Right lobe of liver (tissue), 6 donors: ENCODE results near the gene CEP72. TPM values are rescaled to one million over a fixed set of nuclear protein-coding genes. Genes with fewer than 3 reads are reported as not detected.

Experiments used
- ATAC-seq, 4 donors: fragments of 200-7000 bp; cut with Tn5 transposase; one replicate each; pipeline ENCODE4 v1.9.1; 2020; ENCODE audit warnings: mild to moderate bottlenecking in 4 of 4, moderate library complexity in 4 of 4
- DNase-seq, 3 donors: peaks; one replicate each; pipeline ENCODE4 v3.0.0-alpha.2; 2020
- H3K27ac ChIP-seq, 3 donors: fragments of 200-600 bp; one replicate each; pipeline ENCODE4 v1.8.0; 2022
- H3K27me3 ChIP-seq, 2 donors: fragments of 200-600 bp; one replicate each; pipeline ENCODE4 v1.8.0; 2022
- H3K36me3 ChIP-seq, 4 donors: fragments of 200-600 bp; sonication (generic) in 1 of 4; one replicate each; pipeline versions ENCODE4 v1.5.1 to v1.8.0; 2017 to 2022; ENCODE audit warnings: control low read depth in 1 of 4
- H3K4me1 ChIP-seq, 4 donors: fragments of 200-600 bp; sonication (generic) in 1 of 4; one replicate each; pipeline versions ENCODE4 v1.5.1 to v1.8.0; 2017 to 2022; ENCODE audit warnings: control low read depth in 1 of 4
- H3K4me3 ChIP-seq, 3 donors: fragments of 200-600 bp; one replicate each; pipeline ENCODE4 v1.8.0; 2022
- H3K9me3 ChIP-seq, 4 donors: fragments of 200-600 bp; sonication (generic) in 1 of 4; one replicate each; pipeline versions ENCODE4 v1.5.1 to v1.8.0; 2017 to 2022; ENCODE audit warnings: control low read depth in 1 of 4
- POLR2A ChIP-seq: fragments of 450-650 bp; IDR thresholded peaks from one replicate; pipeline ENCODE4 v1.6.1; 2017; ENCODE audit warnings: antibody characterized with exemption, mild to moderate bottlenecking
- whole genome bisulfite sequencing: methylation state at CpG from one replicate; pipeline ENCODE4 v1.1.6; 2018; ENCODE audit warnings: low coverage, low lambda C conversion rate; ENCODE audit not compliant: insufficient coverage; ENCODE audit errors: missing lambda C conversion rate; 5-methylcytosine and 5-hydroxymethylcytosine counted together
- intact Hi-C, 2 donors: fragments of 100-400 bp; cut with DNase I; formaldehyde crosslinking; loops; one replicate each; pipeline versions ENCODE4 v1.11.2 to v1.14.1; 2022
- total RNA-seq, 6 experiments: library from RNA; depleted of rRNA in 2 of 6; stranded (reverse); fragments of >200 nt in 2 of 6; fragmentation: NEBNext Ultra II Directional in 3 of 6; extraction: Animal tissue kit (Norgen Biotek cat#: 25700) in 3 of 6; gene quantifications; one replicate each; pipeline versions ENCODE4 v1.1.0 to v1.2.4, GENCODE V29; 2016 to 2023
- TF ChIP-seq, protein P1 (sequence below), 4 donors: fragments of 200-600 bp in 3 of 4; fragments of 450-650 bp in 1 of 4; IDR thresholded peaks; one replicate each; pipeline versions ENCODE4 v1.5.1 to v1.8.0; 2016 to 2022; ENCODE audit warnings: antibody characterized with exemption in 4 of 4, mild to moderate bottlenecking in 2 of 4
- donor health status: DM: no; HTN: yes; CAD: no.
- donor health status: DM: no; HTN: no; CAD: no.
- donor health status: DM: no; HTN: no; CAD: no.
- donor health status: DM: no; HTN: yes; CAD: no.
- donor health status: DM: no; HTN: yes; CAD: no.

CEP72 gene
- total RNA-seq, 6 experiments from 2014 or later, result 3.4 to 6.0 (median 4.2) TPM

DNA sequence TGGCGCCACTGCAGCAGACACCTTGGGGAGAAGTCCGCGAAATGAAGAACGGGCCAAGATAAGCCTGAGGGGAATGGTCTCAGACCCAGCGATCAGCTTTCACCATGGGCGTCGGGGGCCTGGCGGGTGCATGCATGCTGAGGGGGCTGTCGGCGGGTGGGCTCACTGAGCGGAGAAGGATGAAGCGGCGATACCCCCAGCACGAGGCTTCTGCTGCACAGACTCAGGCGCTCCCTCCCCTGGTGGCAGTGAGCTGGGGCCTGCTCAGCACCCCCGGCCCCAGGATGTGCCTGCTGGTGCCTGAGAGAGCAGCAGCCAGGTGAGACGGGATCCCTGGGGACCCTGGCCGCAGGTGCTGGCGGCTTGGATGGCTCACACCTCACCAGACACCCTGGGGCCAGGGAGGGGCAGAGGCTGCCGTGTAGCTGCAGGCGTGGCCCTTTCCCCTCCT is 31.2 kb downstream of the CEP72 start:
- peak in 1 of 3 donors; percentile 12 for DNase-seq
- intact Hi-C loops, result no loop called here
- no peak for TF ChIP-seq POLR2A
- TF ChIP-seq, protein P1, sequence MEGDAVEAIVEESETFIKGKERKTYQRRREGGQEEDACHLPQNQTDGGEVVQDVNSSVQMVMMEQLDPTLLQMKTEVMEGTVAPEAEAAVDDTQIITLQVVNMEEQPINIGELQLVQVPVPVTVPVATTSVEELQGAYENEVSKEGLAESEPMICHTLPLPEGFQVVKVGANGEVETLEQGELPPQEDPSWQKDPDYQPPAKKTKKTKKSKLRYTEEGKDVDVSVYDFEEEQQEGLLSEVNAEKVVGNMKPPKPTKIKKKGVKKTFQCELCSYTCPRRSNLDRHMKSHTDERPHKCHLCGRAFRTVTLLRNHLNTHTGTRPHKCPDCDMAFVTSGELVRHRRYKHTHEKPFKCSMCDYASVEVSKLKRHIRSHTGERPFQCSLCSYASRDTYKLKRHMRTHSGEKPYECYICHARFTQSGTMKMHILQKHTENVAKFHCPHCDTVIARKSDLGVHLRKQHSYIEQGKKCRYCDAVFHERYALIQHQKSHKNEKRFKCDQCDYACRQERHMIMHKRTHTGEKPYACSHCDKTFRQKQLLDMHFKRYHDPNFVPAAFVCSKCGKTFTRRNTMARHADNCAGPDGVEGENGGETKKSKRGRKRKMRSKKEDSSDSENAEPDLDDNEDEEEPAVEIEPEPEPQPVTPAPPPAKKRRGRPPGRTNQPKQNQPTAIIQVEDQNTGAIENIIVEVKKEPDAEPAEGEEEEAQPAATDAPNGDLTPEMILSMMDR (IDR thresholded peaks at IDR 0.05), result no peak
- Histone ChIP-seq H3K9me3 (no peaks in the 10 kb centered on the region), H3K27me3 (no peaks in the 10 kb centered on the region), H3K4me3 (no peak overlapping the region), H3K4me1 (no peaks in the 10 kb centered on the region), H3K27ac (no peak overlapping the region), H3K36me3 (peaks cover 0 to 2% (median under 1%) of the 10 kb centered on the region in 4 donors)
- no CpG with 5 or more reads among the region's 21 CpGs for WGBS
- no peak for ATAC-seq

DNA sequence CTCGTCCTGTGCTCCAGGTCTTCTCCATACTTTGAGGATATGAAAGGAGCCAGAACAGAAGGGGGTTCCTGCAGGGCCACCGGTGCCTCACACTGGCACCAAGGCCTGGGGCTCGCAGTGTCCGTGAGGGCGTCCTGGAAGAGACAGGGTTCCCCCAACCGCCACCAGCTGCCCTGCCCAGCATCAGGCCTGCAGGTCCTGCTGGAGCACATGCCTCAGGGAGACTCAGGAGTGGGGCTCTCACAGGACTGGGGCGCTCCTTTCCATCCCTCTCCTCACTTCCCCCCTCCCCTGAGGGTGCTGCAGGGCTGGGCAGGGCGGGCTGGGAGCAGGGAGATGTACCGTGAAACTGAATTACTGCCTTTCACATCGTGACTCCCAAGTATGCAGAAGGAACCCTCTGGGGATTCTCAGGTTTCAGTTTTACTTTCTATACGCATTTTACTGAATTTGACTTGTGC is 31.7 kb downstream of the CEP72 start:
- intact Hi-C loops, result no loop called here
- DNase-seq, result peak in 1 of 3 donors; percentile 10
- peak in 1 of 4 donors; percentile 17 for ATAC-seq

DNA sequence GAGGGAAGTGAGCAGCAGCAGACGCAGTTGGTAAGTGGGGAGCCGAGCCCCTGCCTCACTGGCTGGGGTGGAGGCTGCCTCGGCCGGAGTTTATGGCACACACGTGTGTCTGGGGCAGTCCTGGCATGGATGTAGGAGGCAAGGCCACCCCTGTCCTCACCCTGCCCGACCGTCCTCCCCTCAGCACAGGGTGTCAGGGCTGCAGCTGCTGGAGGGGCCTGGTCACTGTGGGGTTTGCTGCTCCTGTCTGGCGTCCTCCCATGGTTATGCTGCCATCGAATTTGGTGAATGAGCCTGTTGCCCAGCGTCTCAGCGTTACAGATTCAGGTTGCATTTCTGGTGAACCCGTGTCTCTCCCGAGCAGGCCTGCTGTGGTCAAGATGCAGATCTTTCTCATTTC is 32.4 kb downstream of the CEP72 start:
- Histone ChIP-seq H3K27me3 (no peaks in the 10 kb centered on the region), H3K9me3 (no peaks in the 10 kb centered on the region), H3K27ac (no peak overlapping the region), H3K36me3 (peaks cover 0 to 2% (median under 1%) of the 10 kb centered on the region in 4 donors), H3K4me3 (no peak overlapping the region), H3K4me1 (no peaks in the 10 kb centered on the region)
- ATAC-seq (no peak), DNase-seq (no peak)
- 76% methylated on average over 3 of the region's 13 CpGs for whole genome bisulfite sequencing
- no peak for TF ChIP-seq POLR2A
- TF ChIP-seq, protein P1 (IDR thresholded peaks at IDR 0.05), result no peak
- intact Hi-C loops, result no loop called here

More for the DNA sequence above, 31.7 kb downstream of the CEP72 start:
- H3K27me3 ChIP-seq, result no peaks in the 10 kb centered on the region
- 78% methylated on average over 4 of the region's 11 CpGs for WGBS
- H3K27ac ChIP-seq, result no peak overlapping the region
- no peaks in the 10 kb centered on the region for H3K9me3 ChIP-seq
- H3K36me3 ChIP-seq, result peaks cover 0 to 2% (median under 1%) of the 10 kb centered on the region in 4 donors
- H3K4me3 ChIP-seq, result no peak overlapping the region
- no peaks in the 10 kb centered on the region for H3K4me1 ChIP-seq
- TF ChIP-seq, protein P1 (IDR thresholded peaks at IDR 0.05), result no peak
- no peak for TF ChIP-seq POLR2A

DNA sequence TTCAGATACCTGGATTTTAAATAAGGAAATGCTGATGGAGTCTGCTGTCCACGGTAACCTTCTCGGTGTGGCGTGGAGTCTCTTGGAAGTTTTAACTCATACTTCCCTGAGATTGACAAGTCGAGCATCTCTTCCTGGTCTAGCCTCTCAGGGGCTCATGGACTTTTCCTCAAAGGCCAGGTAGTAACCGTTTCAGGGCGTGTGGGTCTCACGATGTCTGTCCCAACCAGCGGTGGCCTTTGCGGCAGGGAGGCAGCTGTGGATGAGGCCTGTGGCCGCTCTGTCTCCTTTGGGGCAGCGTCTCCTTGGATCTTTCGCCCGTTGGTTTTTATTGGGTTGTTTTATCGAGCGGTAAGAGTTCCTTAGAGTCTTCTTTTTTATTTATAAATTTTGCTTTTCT is 32.8 kb downstream of the CEP72 start:
- DNase-seq, result no peak

More for the DNA sequence above, 32.8 kb downstream of the CEP72 start:
- Histone ChIP-seq H3K4me1 (no peaks in the 10 kb centered on the region), H3K4me3 (no peak overlapping the region), H3K36me3 (peaks cover 0 to 2% (median under 1%) of the 10 kb centered on the region in 4 donors), H3K27ac (no peak overlapping the region), H3K9me3 (no peaks in the 10 kb centered on the region), H3K27me3 (no peaks in the 10 kb centered on the region)
- intact Hi-C loops, result no loop called here
- TF ChIP-seq, protein P1 (IDR thresholded peaks at IDR 0.05), result no peak
- no peak for TF ChIP-seq POLR2A
- 98% methylated on average over 12 of the region's 15 CpGs for WGBS
- ATAC-seq, result no peak
